Breast epithelium (tissue), 3 donors: ENCODE data around the gene TBC1D14.

Experiments used
- POLR2AphosphoS5 ChIP-seq, 3 donors: sonication (generic); formaldehyde crosslinking; IDR thresholded peaks; one replicate each; pipeline ENCODE4 v1.6.1; 2017; ENCODE audit warnings: antibody characterized with exemption in 3 of 3
- TF ChIP-seq, protein P1 (sequence below), 3 donors: fragments of 450-650 bp; IDR thresholded peaks; one replicate each; pipeline ENCODE4 v1.5.1; 2016 to 2017; ENCODE audit warnings: antibody characterized with exemption in 3 of 3, mild to moderate bottlenecking in 3 of 3, moderate library complexity in 3 of 3

GRCh38 chr4:7045961-7046921 is 136.6 kb downstream of the TBC1D14 start:
- no peak for TF ChIP-seq POLR2AphosphoS5 (IDR thresholded peaks at IDR 0.05)
- TF ChIP-seq, protein P1, sequence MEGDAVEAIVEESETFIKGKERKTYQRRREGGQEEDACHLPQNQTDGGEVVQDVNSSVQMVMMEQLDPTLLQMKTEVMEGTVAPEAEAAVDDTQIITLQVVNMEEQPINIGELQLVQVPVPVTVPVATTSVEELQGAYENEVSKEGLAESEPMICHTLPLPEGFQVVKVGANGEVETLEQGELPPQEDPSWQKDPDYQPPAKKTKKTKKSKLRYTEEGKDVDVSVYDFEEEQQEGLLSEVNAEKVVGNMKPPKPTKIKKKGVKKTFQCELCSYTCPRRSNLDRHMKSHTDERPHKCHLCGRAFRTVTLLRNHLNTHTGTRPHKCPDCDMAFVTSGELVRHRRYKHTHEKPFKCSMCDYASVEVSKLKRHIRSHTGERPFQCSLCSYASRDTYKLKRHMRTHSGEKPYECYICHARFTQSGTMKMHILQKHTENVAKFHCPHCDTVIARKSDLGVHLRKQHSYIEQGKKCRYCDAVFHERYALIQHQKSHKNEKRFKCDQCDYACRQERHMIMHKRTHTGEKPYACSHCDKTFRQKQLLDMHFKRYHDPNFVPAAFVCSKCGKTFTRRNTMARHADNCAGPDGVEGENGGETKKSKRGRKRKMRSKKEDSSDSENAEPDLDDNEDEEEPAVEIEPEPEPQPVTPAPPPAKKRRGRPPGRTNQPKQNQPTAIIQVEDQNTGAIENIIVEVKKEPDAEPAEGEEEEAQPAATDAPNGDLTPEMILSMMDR (IDR thresholded peaks at IDR 0.05): no peak
